HCT116 (cell line): ENCODE results near the gene CDA. TPM values are rescaled to one million over a fixed set of nuclear protein-coding genes. Genes with fewer than 3 reads are reported as not detected.

Experiments
- ATAC-seq: fragments of 200-7000 bp; cut with Tn5 transposase; 2 replicates; pipeline ENCODE4 v1.9.1; 2020; ENCODE audit warnings: mild to moderate bottlenecking, moderate library complexity
- BruUV-seq: library from RNA; stranded (reverse); fragments of 400-500 nt; replicated peaks from 2 replicates; lab custom pipeline; 2021; lab: Mats Ljungman, UMichigan
- CTCF ChIA-PET: fragments of 300-600 bp; sonication (Branson Sonifier 250); formaldehyde crosslinking; loops from one replicate; lab custom pipeline; 2021; ENCODE audit warnings: antibody characterized with exemption; lab: Charles Lee
- POLR2A ChIA-PET: fragments of 300-600, 350-600 bp; sonication (Branson Sonifier 250); formaldehyde crosslinking; loops from one replicate; lab custom pipeline; 2021; ENCODE audit warnings: antibody characterized with exemption; lab: Charles Lee
- RAD21 ChIA-PET, 2 experiments: fragments of 300-600 bp; sonication (Branson Sonifier 250); formaldehyde crosslinking; loops; one replicate each; lab custom pipeline; 2023; ENCODE audit warnings: low total read pairs in 2 of 2; ENCODE audit not compliant: uncharacterized antibody in 2 of 2, unreplicated experiment in 2 of 2, low non-redundant PET in 1 of 2; lab: Charles Lee
- DNase-seq: peaks from one replicate; pipeline ENCODE4 v3.0.0-alpha.2; 2010; ENCODE audit warnings: low read depth, low spot score
- H2AFZ ChIP-seq: fragments of 200-600 bp; shearing (Covaris generic), sonication (generic); 2 replicates; pipeline ENCODE4 v1.6.1; 2017; ENCODE audit warnings: low read depth, mixed run types, mixed read lengths, antibody characterized with exemption, low read length; ENCODE audit not compliant: poor library complexity, severe bottlenecking
- H3K27ac ChIP-seq: 2 replicates; pipeline ENCODE4 v1.5.1; 2012; ENCODE audit warnings: low read depth, low read length
- H3K27me3 ChIP-seq: fragments of 200-600 bp; sonication (generic); 2 replicates; pipeline ENCODE4 v1.6.1; 2016; ENCODE audit warnings: mixed run types, low read length, mixed read lengths; ENCODE audit not compliant: insufficient read depth
- H3K36me3 ChIP-seq, 2 experiments: fragments of 200-500 bp in 1 of 2; fragments of 200-600 bp in 1 of 2; sonication (Bioruptor generic) in 1 of 2; sonication (generic) in 1 of 2; 2 replicates each; pipeline versions ENCODE4 v1.5.1 to v1.6.1; 2014 to 2016; ENCODE audit warnings: low read length in 2 of 2, inconsistent platforms in 1 of 2, mixed read lengths in 1 of 2, mixed run types in 1 of 2; ENCODE audit not compliant: insufficient read depth in 2 of 2, control insufficient read depth in 1 of 2
- H3K4me1 ChIP-seq, 2 experiments: fragments of 200-600 bp in 1 of 2; sonication (generic) in 1 of 2; 2 replicates each; pipeline versions ENCODE4 v1.5.1 to v1.6.1; 2012 to 2017; ENCODE audit warnings: low read length in 2 of 2, inconsistent platforms in 1 of 2, mild to moderate bottlenecking in 1 of 2, mixed read lengths in 1 of 2, mixed run types in 1 of 2, moderate library complexity in 1 of 2; ENCODE audit not compliant: insufficient read depth in 2 of 2, control insufficient read depth in 1 of 2
- H3K4me2 ChIP-seq: fragments of 200-600 bp; sonication (generic); 2 replicates; pipeline ENCODE4 v1.6.1; 2017; ENCODE audit warnings: mixed run types, low read length, mixed read lengths
- H3K4me3 ChIP-seq, 2 experiments: fragments of 200-600 bp in 1 of 2; sonication (generic) in 1 of 2; replicated peaks in 1 of 2; 2 replicates each; pipeline ENCODE4 v1.5.1; 2011 to 2016; ENCODE audit warnings: low read length in 2 of 2, control low read depth in 1 of 2, low read depth in 1 of 2, mild to moderate bottlenecking in 1 of 2, mixed read lengths in 1 of 2, mixed run types in 1 of 2
- H3K79me2 ChIP-seq: fragments of 200-600 bp; sonication (generic); 2 replicates; pipeline ENCODE4 v1.6.1; 2017; ENCODE audit warnings: mild to moderate bottlenecking, mixed run types, low read length, moderate library complexity, mixed read lengths; ENCODE audit not compliant: insufficient read depth
- H3K9ac ChIP-seq: fragments of 200-600 bp; sonication (generic); 2 replicates; pipeline ENCODE4 v1.6.1; 2016; ENCODE audit warnings: low read length, mixed read lengths
- H3K9me2 ChIP-seq: fragments of 200-600 bp; sonication (generic), shearing (Covaris generic); 2 replicates; pipeline ENCODE4 v1.6.1; 2017; ENCODE audit warnings: mixed run types, mild to moderate bottlenecking, moderate library complexity; ENCODE audit not compliant: insufficient read depth
- H3K9me3 ChIP-seq, 2 experiments: fragments of 200-500 bp in 1 of 2; fragments of 200-600 bp in 1 of 2; sonication (Bioruptor generic) in 1 of 2; sonication (generic) in 1 of 2; 2 replicates each; pipeline ENCODE4 v1.6.1; 2014 to 2017; ENCODE audit warnings: low read length in 2 of 2, mixed read lengths in 2 of 2, inconsistent platforms in 1 of 2, low read depth in 1 of 2, mild to moderate bottlenecking in 1 of 2, mixed run types in 1 of 2, moderate library complexity in 1 of 2; ENCODE audit not compliant: control insufficient read depth in 1 of 2, insufficient read depth in 1 of 2
- H4K20me1 ChIP-seq: fragments of 200-600 bp; sonication (generic), shearing (Covaris generic); 2 replicates; pipeline ENCODE4 v1.6.1; 2017; ENCODE audit warnings: mixed run types, mild to moderate bottlenecking, moderate library complexity; ENCODE audit not compliant: insufficient read depth
- CBX3 ChIP-seq: IDR thresholded peaks from 2 replicates; pipeline ENCODE4 v1.6.1; 2012; ENCODE audit warnings: low read depth
- CTCF ChIP-seq, 3 experiments: fragments of 200-600 bp in 1 of 3; sonication (generic) in 1 of 3; IDR thresholded peaks in 2 of 3; conservative IDR thresholded peaks in 1 of 3; 2 replicates each; pipeline ENCODE4 v1.5.1; 2012 to 2017; ENCODE audit warnings: low read depth in 2 of 3, low read length in 2 of 3, antibody characterized with exemption in 1 of 3, borderline replicate concordance in 1 of 3, control low read depth in 1 of 3, mild to moderate bottlenecking in 1 of 3, mixed read lengths in 1 of 3, mixed run types in 1 of 3, moderate library complexity in 1 of 3; ENCODE audit not compliant: insufficient read depth in 1 of 3
- EZH2 ChIP-seq: fragments of 200-600 bp; sonication (generic); IDR thresholded peaks from 2 replicates; pipeline ENCODE4 v1.6.1; 2017; ENCODE audit warnings: antibody characterized with exemption, mixed run types
- REST ChIP-seq: IDR thresholded peaks from 2 replicates; pipeline ENCODE4 v1.6.1; 2012; ENCODE audit warnings: low read depth
- SP1 ChIP-seq: IDR thresholded peaks from 2 replicates; pipeline ENCODE4 v1.6.1; 2012; ENCODE audit warnings: low read depth
- YY1 ChIP-seq: IDR thresholded peaks from 2 replicates; pipeline ENCODE4 v1.6.1; 2011; ENCODE audit warnings: low read length, low read depth, moderate library complexity, mild to moderate bottlenecking; ENCODE audit not compliant: insufficient replicate concordance; ENCODE audit errors: extremely low read depth
- ZNF274 ChIP-seq: fragments of 200-500 bp; sonication (Bioruptor generic); IDR thresholded peaks from 2 replicates; pipeline ENCODE4 v1.6.1; 2014; ENCODE audit warnings: mild to moderate bottlenecking, low read depth, low read length, inconsistent platforms
- intact Hi-C: fragments of 100-400 bp; cut with micrococcal nuclease; formaldehyde crosslinking; loops from 2 replicates; pipeline ENCODE4 v1.10.0; 2022
- total RNA-seq: library from RNA; stranded (reverse); gene quantifications from one replicate; pipeline ENCODE4 v1.2.1, GENCODE V29; 2021; ENCODE audit not compliant: unreplicated experiment

Gene CDA
- total RNA-seq, 1 experiment from 2014 or later: 28.6 TPM

- TF ChIP-seq REST: no peak
- no peak for TF ChIP-seq ZNF274
These were observed 60.0 kb downstream of the CDA start (continued) for GRCh38 chr1:20648946-20649345.

GRCh38 chr1:20652300-20652699, 63.4 kb downstream of the CDA start:
- Histone ChIP-seq H2AFZ (no peak overlapping the region), H3K4me3 (no peak overlapping the region), H3K36me3 (peaks cover 43 to 61% of the 10 kb centered on the region in 2 experiments), H3K27ac (no peak overlapping the region), H3K9ac (no peak overlapping the region), H4K20me1 (no peaks in the 10 kb centered on the region), H3K9me3 (no peaks in the 10 kb centered on the region), H3K27me3 (no peaks in the 10 kb centered on the region), H3K79me2 (peaks cover 22% of the 10 kb centered on the region), H3K4me1 (no peaks in the 10 kb centered on the region), H3K9me2 (no peaks in the 10 kb centered on the region), H3K4me2 (no peak overlapping the region)
- ChIA-PET POLR2A (no interaction called here), RAD21 (no interaction called here), CTCF (interaction anchor here (1.5 kb wide), 1 partner anchor 18 kb away, joined by 3 read pairs; no protein-coding TSS in a partner anchor)
- TF ChIP-seq EZH2 (no peak), CTCF (IDR thresholded peaks at IDR 0.05 in 2 of 3, conservative IDR thresholded peaks at IDR 0.05 in 1 of 3; ENCODE audit: borderline replicate concordance in 1 of 3, insufficient read depth in 1 of 3, low read depth in 2 of 3, low read length in 2 of 3) (no peak), CBX3 (no peak), YY1 (no peak), SP1 (no peak), REST (no peak)
- ATAC-seq (no peak), DNase-seq (no peak)
- intact Hi-C loops: no loop called here
- TSS peak; percentile 76 for BruUV-seq
